GM19025 (cell line): ENCODE results near the gene KIAA1958.

Source experiments
- ATAC-seq: cut with Tn5 transposase; IDR thresholded peaks from one replicate; pipeline ENCODE4 v1.9.1; 2021; ENCODE audit warnings: mild to moderate bottlenecking, low read depth, moderate library complexity; ENCODE audit not compliant: unreplicated experiment

KIAA1958 gene

GRCh38 chr9:112527959-112528358 lies 41.3 kb downstream of the KIAA1958 start:
- ATAC-seq = no peak

GRCh38 chr9:112529316-112529715 lies 42.7 kb downstream of the KIAA1958 start:
- no peak for ATAC-seq

GRCh38 chr9:112530751-112531205 lies 44.2 kb downstream of the KIAA1958 start:
- no peak for ATAC-seq

- ATAC-seq = no peak
Observed at GRCh38 chr9:112531666-112532282, 45.1 kb downstream of the KIAA1958 start.

- ATAC-seq = no peak
Observed at GRCh38 chr9:112532427-112532826, 45.8 kb downstream of the KIAA1958 start.

GRCh38 chr9:112533660-112534059 lies 47.0 kb downstream of the KIAA1958 start:
- no peak for ATAC-seq

GRCh38 chr9:112535301-112535700 lies 48.7 kb downstream of the KIAA1958 start:
- no peak for ATAC-seq

GRCh38 chr9:112535811-112536210 lies 49.2 kb downstream of the KIAA1958 start:
- no peak for ATAC-seq

- no peak for ATAC-seq
Observed at GRCh38 chr9:112537561-112537960, 50.9 kb downstream of the KIAA1958 start.

GRCh38 chr9:112540800-112541199 lies 54.2 kb downstream of the KIAA1958 start:
- ATAC-seq = no peak

GRCh38 chr9:112541685-112542084 lies 55.1 kb downstream of the KIAA1958 start:
- no peak for ATAC-seq

- no peak for ATAC-seq
Observed at GRCh38 chr9:112542593-112543292, 56.1 kb downstream of the KIAA1958 start.

- ATAC-seq = no peak
Observed at GRCh38 chr9:112544477-112544876, 57.9 kb downstream of the KIAA1958 start.

- no peak for ATAC-seq
Observed at GRCh38 chr9:112545237-112545636, 58.6 kb downstream of the KIAA1958 start.

GRCh38 chr9:112546149-112547012 lies 59.8 kb downstream of the KIAA1958 start:
- no peak for ATAC-seq

- no peak for ATAC-seq
Observed at GRCh38 chr9:112548051-112548440, 61.4 kb downstream of the KIAA1958 start.

- no peak for ATAC-seq
Observed at GRCh38 chr9:112548836-112549595, 62.4 kb downstream of the KIAA1958 start.

- no peak for ATAC-seq
Observed at GRCh38 chr9:112550531-112550930, 63.9 kb downstream of the KIAA1958 start.

- ATAC-seq = no peak
Observed at GRCh38 chr9:112551641-112552040, 65.0 kb downstream of the KIAA1958 start.

GRCh38 chr9:112552229-112553056 lies 65.8 kb downstream of the KIAA1958 start:
- ATAC-seq = no peak
